Trophoblast cell (in vitro differentiated cells and primary cell): ENCODE results near the gene KCND3.

ENCODE experiments used
- DNase-seq, 2 donors: peaks; one replicate each; pipeline ENCODE4 v3.0.0-alpha.2; 2016
- H2AFZ ChIP-seq: 2 replicates; pipeline ENCODE4 v1.6.1; 2013; ENCODE audit warnings: low read length, moderate library complexity, mild to moderate bottlenecking; ENCODE audit not compliant: insufficient read depth, poor library complexity
- H2AK5ac ChIP-seq: 2 replicates; pipeline ENCODE4 v1.6.1; 2013; ENCODE audit warnings: mild to moderate bottlenecking, low read length
- H2BK120ac ChIP-seq: 2 replicates; pipeline ENCODE4 v1.6.1; 2013; ENCODE audit warnings: low read length, mild to moderate bottlenecking, moderate library complexity; ENCODE audit not compliant: insufficient read depth, poor library complexity
- H2BK12ac ChIP-seq: 2 replicates; pipeline ENCODE4 v1.6.1; 2013; ENCODE audit warnings: mild to moderate bottlenecking, low read length, moderate library complexity
- H2BK5ac ChIP-seq: 2 replicates; pipeline ENCODE4 v1.6.1; 2013; ENCODE audit warnings: low read length, low read depth, moderate library complexity, mild to moderate bottlenecking; ENCODE audit not compliant: poor library complexity
- H3K14ac ChIP-seq: 2 replicates; pipeline ENCODE4 v1.6.1; 2013; ENCODE audit warnings: mild to moderate bottlenecking, low read length
- H3K18ac ChIP-seq: 2 replicates; pipeline ENCODE4 v1.6.1; 2013; ENCODE audit warnings: mild to moderate bottlenecking, low read length
- H3K23ac ChIP-seq: 2 replicates; pipeline ENCODE4 v1.6.1; 2013; ENCODE audit warnings: low read length
- H3K27ac ChIP-seq: 2 replicates; pipeline ENCODE4 v1.5.1; 2013; ENCODE audit warnings: low read depth, mild to moderate bottlenecking, inconsistent platforms, low read length, moderate library complexity
- H3K27me3 ChIP-seq: 2 replicates; pipeline ENCODE4 v1.6.1; 2013; ENCODE audit warnings: inconsistent platforms, mild to moderate bottlenecking, low read length, moderate library complexity; ENCODE audit not compliant: insufficient read depth
- H3K36me3 ChIP-seq, 2 experiments: 1 replicate in 1 of 2; 2 replicates in 1 of 2; pipeline ENCODE4 v1.6.1; 2013; ENCODE audit warnings: low read length in 2 of 2, mild to moderate bottlenecking in 2 of 2, moderate library complexity in 1 of 2; ENCODE audit not compliant: insufficient read depth in 2 of 2, control insufficient read depth in 1 of 2
- H3K4ac ChIP-seq: 2 replicates; pipeline ENCODE4 v1.6.1; 2013; ENCODE audit warnings: low read depth, mild to moderate bottlenecking, low read length, moderate library complexity
- H3K4me1 ChIP-seq, 2 experiments: 1 replicate in 1 of 2; 2 replicates in 1 of 2; pipeline ENCODE4 v1.6.1; 2013; ENCODE audit warnings: low read length in 2 of 2, mild to moderate bottlenecking in 2 of 2, moderate library complexity in 1 of 2; ENCODE audit not compliant: insufficient read depth in 2 of 2, control insufficient read depth in 1 of 2
- H3K4me2 ChIP-seq: 2 replicates; pipeline ENCODE4 v1.6.1; 2013; ENCODE audit warnings: inconsistent platforms, mild to moderate bottlenecking, low read length, moderate library complexity
- H3K4me3 ChIP-seq: 2 replicates; pipeline ENCODE4 v1.5.1; 2013; ENCODE audit warnings: mild to moderate bottlenecking, low read depth, low read length, inconsistent platforms
- H3K79me1 ChIP-seq: one replicate; pipeline ENCODE4 v1.6.1; 2013; ENCODE audit warnings: low read length
- H3K79me2 ChIP-seq: 2 replicates; pipeline ENCODE4 v1.6.1; 2013; ENCODE audit warnings: low read length, mild to moderate bottlenecking; ENCODE audit not compliant: control insufficient read depth, insufficient read depth, poor library complexity
- H3K9ac ChIP-seq: 2 replicates; pipeline ENCODE4 v1.6.1; 2013; ENCODE audit warnings: mild to moderate bottlenecking, low read length
- H3K9me3 ChIP-seq: 2 replicates; pipeline ENCODE4 v1.6.1; 2013; ENCODE audit warnings: low read depth, mild to moderate bottlenecking, control low read depth, inconsistent platforms, low read length; ENCODE audit not compliant: insufficient read depth
- H4K12ac ChIP-seq: 2 replicates; pipeline ENCODE4 v1.6.1; 2013; ENCODE audit warnings: low read depth, mild to moderate bottlenecking, low read length, moderate library complexity
- H4K8ac ChIP-seq: 2 replicates; pipeline ENCODE4 v1.6.1; 2013; ENCODE audit warnings: low read depth, mild to moderate bottlenecking, low read length, moderate library complexity
- H4K91ac ChIP-seq: one replicate; pipeline ENCODE4 v1.6.1; 2013; ENCODE audit warnings: low read depth, mild to moderate bottlenecking, low read length, moderate library complexity
- WGBS: extraction: QIAGEN DNeasy Blood & Tissue Kit; methylation state at CpG from one replicate; pipeline ENCODE4 v1.1.7; 2013; ENCODE audit warnings: missing lambda C conversion rate; ENCODE audit not compliant: insufficient read length, insufficient coverage; ENCODE audit errors: extremely low coverage; 5-methylcytosine and 5-hydroxymethylcytosine counted together

The KCND3 gene

DNA sequence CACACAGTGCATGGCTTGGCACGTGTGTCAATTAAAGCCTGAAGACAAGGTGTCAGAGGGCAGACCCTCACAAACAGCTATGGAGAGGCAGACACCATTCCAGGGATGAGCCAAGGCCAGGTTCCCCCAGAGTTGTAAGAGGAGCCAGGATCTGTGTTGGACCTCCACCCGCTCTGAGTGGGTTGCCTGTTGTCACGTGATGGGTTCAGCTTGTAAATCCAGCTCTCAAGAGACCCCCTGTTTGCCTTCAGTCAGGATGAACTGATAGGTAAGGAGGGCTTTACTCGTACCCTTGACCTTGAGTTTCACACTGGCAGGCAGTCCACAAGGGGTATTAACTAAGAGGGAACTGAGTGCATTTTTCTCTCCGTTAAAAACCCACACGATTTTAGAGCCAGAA is 27.7 kb upstream of the KCND3 start:
- no peak overlapping the region for H3K23ac ChIP-seq
- H2BK5ac ChIP-seq, result no peak overlapping the region
- H3K9me3 ChIP-seq, result peaks cover 3% of the 10 kb centered on the region
- H3K27me3 ChIP-seq, result no peaks in the 10 kb centered on the region
- H2AK5ac ChIP-seq, result no peak overlapping the region
- H2BK12ac ChIP-seq, result no peak overlapping the region
- H3K4ac ChIP-seq, result no peak overlapping the region
- no peak overlapping the region for H3K14ac ChIP-seq
- no peaks in the 10 kb centered on the region for H3K79me2 ChIP-seq
- no peak overlapping the region for H2AFZ ChIP-seq
- H3K36me3 ChIP-seq, result no peaks in the 10 kb centered on the region
- no peak overlapping the region for H4K12ac ChIP-seq
- H3K27ac ChIP-seq, result no peak overlapping the region
- H3K4me2 ChIP-seq, result no peak overlapping the region
- H3K4me1 ChIP-seq, result no peaks in the 10 kb centered on the region
- no peak overlapping the region for H4K91ac ChIP-seq
- no peak overlapping the region for H3K4me3 ChIP-seq
- H3K18ac ChIP-seq, result no peak overlapping the region
- DNase-seq, result no peak
- no peak overlapping the region for H3K9ac ChIP-seq
- no peak overlapping the region for H2BK120ac ChIP-seq
- no CpG with 5 or more reads among the region's 6 CpGs for WGBS
- H3K79me1 ChIP-seq, result no peaks in the 10 kb centered on the region
- no peak overlapping the region for H4K8ac ChIP-seq

DNA sequence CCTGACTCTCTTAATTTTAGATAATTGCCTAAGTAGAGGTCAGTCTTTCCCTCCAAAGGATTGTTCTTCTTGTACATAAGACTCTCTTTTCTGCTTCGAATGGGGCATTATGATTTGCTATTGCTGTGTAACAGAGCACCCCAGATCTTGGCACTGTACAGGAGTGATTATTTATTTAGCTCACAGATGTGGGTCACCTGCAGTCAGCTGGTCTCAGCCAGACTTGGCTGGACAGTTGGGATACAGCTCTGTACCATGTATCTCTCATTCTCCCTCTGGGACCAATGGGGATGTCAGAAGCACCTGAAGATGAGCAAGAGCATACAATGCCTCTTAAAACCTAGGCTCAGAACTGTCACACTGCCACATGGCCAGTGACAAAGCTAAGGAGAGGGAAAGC is 23.4 kb upstream of the KCND3 start:
- H2BK120ac ChIP-seq, result no peak overlapping the region
- no peak overlapping the region for H4K8ac ChIP-seq
- no peak overlapping the region for H3K4ac ChIP-seq
- WGBS, result no CpG with 5 or more reads among the region's 1 CpG
- H3K4me3 ChIP-seq, result no peak overlapping the region
- no peak overlapping the region for H2BK12ac ChIP-seq
- H3K18ac ChIP-seq, result no peak overlapping the region
- H3K27ac ChIP-seq, result no peak overlapping the region
- no peak overlapping the region for H3K4me2 ChIP-seq
- H3K9me3 ChIP-seq, result peaks cover 2% of the 10 kb centered on the region
- no peaks in the 10 kb centered on the region for H3K79me2 ChIP-seq
- H3K9ac ChIP-seq, result no peak overlapping the region
- no peak overlapping the region for H4K12ac ChIP-seq
- H4K91ac ChIP-seq, result no peak overlapping the region
- H3K27me3 ChIP-seq, result no peaks in the 10 kb centered on the region
- no peak overlapping the region for H2BK5ac ChIP-seq
- H3K79me1 ChIP-seq, result no peaks in the 10 kb centered on the region
- H3K36me3 ChIP-seq, result no peaks in the 10 kb centered on the region
- no peaks in the 10 kb centered on the region for H3K4me1 ChIP-seq
- no peak overlapping the region for H3K14ac ChIP-seq
- H2AK5ac ChIP-seq, result no peak overlapping the region
- no peak overlapping the region for H3K23ac ChIP-seq
- DNase-seq, result no peak
- no peak overlapping the region for H2AFZ ChIP-seq

DNA sequence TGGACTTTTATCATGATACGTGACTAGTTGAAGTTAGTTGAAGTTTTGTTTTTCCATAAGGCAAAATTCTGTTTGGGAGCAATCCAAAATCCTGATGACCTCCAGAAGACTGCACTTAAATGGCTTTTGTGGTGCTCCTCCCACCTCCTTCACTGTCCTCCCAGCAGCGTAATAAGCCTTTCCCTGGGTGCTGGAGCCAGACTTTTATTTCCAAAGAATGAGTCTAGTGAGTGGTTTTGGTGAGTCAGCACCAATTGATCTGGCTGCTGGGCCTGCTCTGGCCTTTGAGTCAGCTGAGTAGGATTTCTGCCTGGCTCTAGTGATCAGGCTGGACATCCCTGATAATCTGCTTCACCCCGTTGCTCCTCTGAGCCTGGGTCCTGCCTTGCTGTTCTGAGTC is 21.7 kb upstream of the KCND3 start:
- no CpG with 5 or more reads among the region's 3 CpGs for WGBS
- H2AFZ ChIP-seq, result no peak overlapping the region
- H3K9me3 ChIP-seq, result peaks cover 2% of the 10 kb centered on the region

GRCh38 chr1:112007169-112007568 is 17.7 kb upstream of the KCND3 start:
- no peak overlapping the region for H2BK5ac ChIP-seq
- no peaks in the 10 kb centered on the region for H3K79me1 ChIP-seq
- no peak overlapping the region for H2AFZ ChIP-seq
- no peak overlapping the region for H2AK5ac ChIP-seq
- no peak overlapping the region for H3K23ac ChIP-seq
- H3K79me2 ChIP-seq, result no peaks in the 10 kb centered on the region
- peaks cover 3% of the 10 kb centered on the region for H3K9me3 ChIP-seq
- H2BK120ac ChIP-seq, result no peak overlapping the region
- whole genome bisulfite sequencing, result no CpG with 5 or more reads among the region's 2 CpGs
- H3K18ac ChIP-seq, result no peak overlapping the region
- H3K27ac ChIP-seq, result no peak overlapping the region
- H3K4me2 ChIP-seq, result no peak overlapping the region
- H4K12ac ChIP-seq, result no peak overlapping the region
- no peak for DNase-seq
- H4K8ac ChIP-seq, result no peak overlapping the region
- no peak overlapping the region for H2BK12ac ChIP-seq
- no peak overlapping the region for H3K9ac ChIP-seq
- no peak overlapping the region for H3K14ac ChIP-seq
- H4K91ac ChIP-seq, result no peak overlapping the region
- no peaks in the 10 kb centered on the region for H3K36me3 ChIP-seq
- H3K4me1 ChIP-seq, result no peaks in the 10 kb centered on the region
- no peaks in the 10 kb centered on the region for H3K27me3 ChIP-seq
- no peak overlapping the region for H3K4ac ChIP-seq
- no peak overlapping the region for H3K4me3 ChIP-seq

More for the DNA sequence above, 21.7 kb upstream of the KCND3 start:
- H3K4me3 ChIP-seq, result no peak overlapping the region
- H3K36me3 ChIP-seq, result no peaks in the 10 kb centered on the region
- no peaks in the 10 kb centered on the region for H3K4me1 ChIP-seq
- H3K23ac ChIP-seq, result no peak overlapping the region
- no peak overlapping the region for H2BK120ac ChIP-seq
- H2AK5ac ChIP-seq, result no peak overlapping the region
- H3K4me2 ChIP-seq, result no peak overlapping the region
- no peak overlapping the region for H3K14ac ChIP-seq
- no peak overlapping the region for H2BK12ac ChIP-seq
- H4K12ac ChIP-seq, result no peak overlapping the region
- no peak overlapping the region for H3K9ac ChIP-seq
- H3K27me3 ChIP-seq, result no peaks in the 10 kb centered on the region
- H3K18ac ChIP-seq, result no peak overlapping the region
- no peak overlapping the region for H3K27ac ChIP-seq
- H2BK5ac ChIP-seq, result no peak overlapping the region
- H3K4ac ChIP-seq, result no peak overlapping the region
- no peak overlapping the region for H4K91ac ChIP-seq
- no peak for DNase-seq
- no peak overlapping the region for H4K8ac ChIP-seq
- H3K79me1 ChIP-seq, result no peaks in the 10 kb centered on the region
- H3K79me2 ChIP-seq, result no peaks in the 10 kb centered on the region
